Activated naive CD8-positive, alpha-beta T cell treated with anti-CD3 and anti-CD28 coated beads, Interleukin-2, amount 10 ng/mL, durations not matched to agents 7 days and 5 days (primary cell): ENCODE results near the gene CGN. TPM values are rescaled to one million over a fixed set of nuclear protein-coding genes. Genes with fewer than 3 reads are reported as not detected.

Experiments
- ATAC-seq: fragments of 150-1000 bp; cut with Tn5 transposase; one replicate; pipeline ENCODE4 v1.10.0; 2021; ENCODE audit warnings: low read depth, moderate library complexity
- POLR2A ChIA-PET: fragments of 350-600 bp; sonication (Branson Sonifier 250); formaldehyde crosslinking; loops from one replicate; lab custom pipeline; 2021; ENCODE audit warnings: antibody characterized with exemption; lab: Charles Lee
- DNase-seq: peaks from one replicate; pipeline ENCODE4 v3.0.0; 2021
- H3K27ac Mint-ChIP-seq: one replicate; pipeline ENCODE4 v1.8.0; 2022; ENCODE audit warnings: mild to moderate bottlenecking, mixed read lengths
- H3K27me3 Mint-ChIP-seq: one replicate; pipeline ENCODE4 v1.8.0; 2022; ENCODE audit warnings: mild to moderate bottlenecking, moderate library complexity, mixed read lengths
- H3K36me3 Mint-ChIP-seq: one replicate; pipeline ENCODE4 v1.8.0; 2021; ENCODE audit warnings: mild to moderate bottlenecking, mixed read lengths
- H3K4me1 Mint-ChIP-seq: one replicate; pipeline ENCODE4 v1.8.0; 2021; ENCODE audit warnings: mixed read lengths
- H3K4me3 Mint-ChIP-seq: one replicate; pipeline ENCODE4 v1.8.0; 2022; ENCODE audit warnings: mild to moderate bottlenecking, moderate library complexity, mixed read lengths
- H3K9me3 Mint-ChIP-seq: one replicate; pipeline ENCODE4 v1.8.0; 2021; ENCODE audit warnings: mixed read lengths
- total RNA-seq, 2 experiments: library from RNA; stranded (reverse); gene quantifications; one replicate each; pipeline ENCODE4 v1.2.3, GENCODE V29; 2021

Gene CGN
- total RNA-seq = under 1 TPM; 0.33 to 0.40 TPM

GRCh38 chr1:151510957-151511635, at the start of gene CGN:
TSS of gene CGN (plus strand) at chr1:151511387. CDS start at chr1:151518520, 7,133 bp downstream.
- peaks cover 20% of the 10 kb centered on the region for H3K4me1 Mint-ChIP-seq
- peak within 1 kb of the TSS; percentile 84 for H3K4me3 Mint-ChIP-seq
- ATAC-seq (peak; percentile 89), DNase-seq (peak; percentile 85)
- no peaks in the 10 kb centered on the region for H3K9me3 Mint-ChIP-seq
- no peaks in the 10 kb centered on the region for H3K36me3 Mint-ChIP-seq
- H3K27ac Mint-ChIP-seq = peak within 1 kb of the TSS; percentile 56
- peaks cover 21% of the 10 kb centered on the region for H3K27me3 Mint-ChIP-seq
- POLR2A ChIA-PET = interaction anchor here (0.9 to 1.1 kb wide), 2 partner anchors 252 to 317 kb away, joined by 3 to 4 read pairs; no protein-coding TSS in a partner anchor

GRCh38 chr1:151461694-151462093, 49.5 kb upstream of the CGN start:
- no peak overlapping the region for H3K27ac Mint-ChIP-seq
- POLR2A ChIA-PET = no interaction called here
- no peaks in the 10 kb centered on the region for H3K9me3 Mint-ChIP-seq
- H3K4me3 Mint-ChIP-seq = no peak overlapping the region
- ATAC-seq = no peak
- no peak for DNase-seq
- peaks cover 31% of the 10 kb centered on the region for H3K27me3 Mint-ChIP-seq
- H3K36me3 Mint-ChIP-seq = peaks cover 1% of the 10 kb centered on the region
- H3K4me1 Mint-ChIP-seq = peaks cover 13% of the 10 kb centered on the region

GRCh38 chr1:151465026-151465425, 46.2 kb upstream of the CGN start:
- Mint-ChIP-seq H3K27me3 (peaks cover 42% of the 10 kb centered on the region), H3K4me1 (peaks cover under 1% of the 10 kb centered on the region), H3K9me3 (no peaks in the 10 kb centered on the region), H3K27ac (no peak overlapping the region), H3K36me3 (no peaks in the 10 kb centered on the region), H3K4me3 (no peak overlapping the region)
- no peak for ATAC-seq
- DNase-seq = no peak
- POLR2A ChIA-PET = interaction anchor here (0.5 kb wide), 1 partner anchor 140 kb away, joined by 3 read pairs; no protein-coding TSS in a partner anchor

GRCh38 chr1:151472856-151473731, 38.1 kb upstream of the CGN start:
- peaks cover 6% of the 10 kb centered on the region for H3K4me1 Mint-ChIP-seq
- peak overlapping the region; percentile 69 for H3K4me3 Mint-ChIP-seq
- peaks cover 3% of the 10 kb centered on the region for H3K36me3 Mint-ChIP-seq
- H3K9me3 Mint-ChIP-seq = no peaks in the 10 kb centered on the region
- ATAC-seq (peak; percentile 47), DNase-seq (peak; percentile 48)
- POLR2A ChIA-PET = interaction anchor here (1.4 kb wide), 1 partner anchor 14 kb away, joined by 4 read pairs; the partner anchor contains the start of gene POGZ
- peaks cover 10% of the 10 kb centered on the region for H3K27me3 Mint-ChIP-seq
- peak overlapping the region; percentile 61 for H3K27ac Mint-ChIP-seq

GRCh38 chr1:151474745-151475144, 36.4 kb upstream of the CGN start:
- peaks cover 3% of the 10 kb centered on the region for H3K27me3 Mint-ChIP-seq
- POLR2A ChIA-PET = interaction anchor here (1.4 kb wide), 1 partner anchor 16 kb away, joined by 5 read pairs; the partner anchor contains the start of gene POGZ
- DNase-seq = no peak

GRCh38 chr1:151475175-151475574, 36.0 kb upstream of the CGN start:
- ATAC-seq (no peak), DNase-seq (no peak)
- Mint-ChIP-seq H3K9me3 (no peaks in the 10 kb centered on the region), H3K27ac (no peak overlapping the region), H3K4me3 (no peak overlapping the region), H3K27me3 (peaks cover 3% of the 10 kb centered on the region), H3K36me3 (peaks cover 3% of the 10 kb centered on the region), H3K4me1 (peaks cover 6% of the 10 kb centered on the region)
- POLR2A ChIA-PET = interaction anchor here (1.4 kb wide), 1 partner anchor 16 kb away, joined by 5 read pairs; the partner anchor contains the start of gene POGZ

More at GRCh38 chr1:151474745-151475144, 36.4 kb upstream of the CGN start:
- Mint-ChIP-seq H3K27ac (no peak overlapping the region), H3K36me3 (peaks cover 3% of the 10 kb centered on the region), H3K9me3 (no peaks in the 10 kb centered on the region), H3K4me1 (peaks cover 6% of the 10 kb centered on the region), H3K4me3 (no peak overlapping the region)
- no peak for ATAC-seq

- Mint-ChIP-seq H3K4me1 (peaks cover 6% of the 10 kb centered on the region), H3K27ac (no peak overlapping the region), H3K27me3 (peaks cover 6% of the 10 kb centered on the region), H3K4me3 (no peak overlapping the region), H3K9me3 (peaks cover 3% of the 10 kb centered on the region), H3K36me3 (peaks cover 5% of the 10 kb centered on the region)
- no peak for DNase-seq
- POLR2A ChIA-PET = no interaction called here
- no peak for ATAC-seq
Measured at GRCh38 chr1:151476083-151476482, 35.1 kb upstream of the CGN start.

- peaks cover 6% of the 10 kb centered on the region for H3K4me1 Mint-ChIP-seq
- H3K27me3 Mint-ChIP-seq = peaks cover 6% of the 10 kb centered on the region
- H3K4me3 Mint-ChIP-seq = no peak overlapping the region
- H3K36me3 Mint-ChIP-seq = peaks cover 5% of the 10 kb centered on the region
- no peak for ATAC-seq
- H3K9me3 Mint-ChIP-seq = peaks cover 8% of the 10 kb centered on the region
- H3K27ac Mint-ChIP-seq = no peak overlapping the region
- DNase-seq = no peak
- POLR2A ChIA-PET = no interaction called here
Measured at GRCh38 chr1:151477066-151477465, 34.1 kb upstream of the CGN start.

GRCh38 chr1:151478140-151478812, 32.9 kb upstream of the CGN start:
- H3K9me3 Mint-ChIP-seq = peaks cover 8% of the 10 kb centered on the region
- no peak for DNase-seq
- peaks cover 2% of the 10 kb centered on the region for H3K36me3 Mint-ChIP-seq
- H3K27ac Mint-ChIP-seq = no peak overlapping the region
- H3K4me1 Mint-ChIP-seq = no peaks in the 10 kb centered on the region
- H3K27me3 Mint-ChIP-seq = peaks cover 3% of the 10 kb centered on the region
- ATAC-seq = no peak
- POLR2A ChIA-PET = no interaction called here
- H3K4me3 Mint-ChIP-seq = no peak overlapping the region

- peaks cover 8% of the 10 kb centered on the region for H3K9me3 Mint-ChIP-seq
- peaks cover 3% of the 10 kb centered on the region for H3K27me3 Mint-ChIP-seq
- ATAC-seq (no peak), DNase-seq (no peak)
- H3K4me3 Mint-ChIP-seq = no peak overlapping the region
- peaks cover 2% of the 10 kb centered on the region for H3K36me3 Mint-ChIP-seq
- POLR2A ChIA-PET = interaction anchor here (0.5 kb wide), 1 partner anchor 82 kb away, joined by 3 read pairs; no protein-coding TSS in a partner anchor
- no peak overlapping the region for H3K27ac Mint-ChIP-seq
- no peaks in the 10 kb centered on the region for H3K4me1 Mint-ChIP-seq
Measured at GRCh38 chr1:151478923-151479322, 32.3 kb upstream of the CGN start.

- no peak for ATAC-seq
- POLR2A ChIA-PET = interaction anchor here (0.5 kb wide), 1 partner anchor 82 kb away, joined by 3 read pairs; no protein-coding TSS in a partner anchor
- Mint-ChIP-seq H3K36me3 (peaks cover 2% of the 10 kb centered on the region), H3K27me3 (peaks cover 3% of the 10 kb centered on the region), H3K27ac (no peak overlapping the region), H3K9me3 (peaks cover 8% of the 10 kb centered on the region), H3K4me1 (no peaks in the 10 kb centered on the region), H3K4me3 (no peak overlapping the region)
- DNase-seq = no peak
Measured at GRCh38 chr1:151479462-151479861, 31.7 kb upstream of the CGN start.

- Mint-ChIP-seq H3K4me3 (no peak overlapping the region), H3K27ac (no peak overlapping the region), H3K4me1 (no peaks in the 10 kb centered on the region), H3K36me3 (peaks cover 2% of the 10 kb centered on the region), H3K9me3 (peaks cover 8% of the 10 kb centered on the region), H3K27me3 (peaks cover 3% of the 10 kb centered on the region)
- DNase-seq (no peak), ATAC-seq (no peak)
- POLR2A ChIA-PET = no interaction called here
Measured at GRCh38 chr1:151482017-151482416, 29.2 kb upstream of the CGN start.
